HEK293 (cell line): ENCODE results near the gene PADI3.

Experiments used
- CTCF ChIA-PET: fragments of 350-600 bp; formaldehyde crosslinking; extraction: SDS; loops from one replicate; lab custom pipeline; 2021; ENCODE audit warnings: antibody characterized with exemption; lab: Yijun Ruan, JAX
- POLR2A ChIA-PET: fragments of 300-600 bp; formaldehyde crosslinking; extraction: SDS; loops from one replicate; lab custom pipeline; 2020; ENCODE audit warnings: antibody characterized with exemption, inconsistent platforms; lab: Yijun Ruan, JAX
- H3K27ac ChIP-seq: fragments of 200-500 bp; sonication (Bioruptor generic); 2 replicates; pipeline ENCODE4 v1.5.1; 2014; ENCODE audit warnings: low read depth, low read length, control low read depth, inconsistent platforms; ENCODE audit errors: extremely low read depth
- H3K36me3 ChIP-seq, 2 experiments: fragments of 200-500 bp in 1 of 2; sonication (Bioruptor generic) in 1 of 2; 1 replicate in 1 of 2; 2 replicates in 1 of 2; pipeline ENCODE4 v1.5.1; 2014 to 2017; ENCODE audit warnings: inconsistent platforms in 2 of 2, low read length in 2 of 2; ENCODE audit not compliant: control insufficient read depth in 2 of 2, insufficient read depth in 1 of 2
- H3K4me1 ChIP-seq: fragments of 200-500 bp; sonication (Bioruptor generic); 2 replicates; pipeline ENCODE4 v1.5.1; 2014; ENCODE audit warnings: mild to moderate bottlenecking, low read length, inconsistent platforms; ENCODE audit not compliant: control insufficient read depth, insufficient read depth
- H3K4me3 ChIP-seq: 2 replicates; pipeline ENCODE4 v1.5.1; 2011; ENCODE audit warnings: low read depth, mild to moderate bottlenecking, control low read depth, low read length, moderate library complexity
- H3K9me3 ChIP-seq: fragments of 200-500 bp; sonication (Bioruptor generic); 2 replicates; pipeline ENCODE4 v1.5.1; 2014; ENCODE audit warnings: low read depth, low read length, inconsistent platforms; ENCODE audit not compliant: control insufficient read depth, insufficient read depth
- PRDM1 ChIP-seq: fragments of 450-650 bp; formaldehyde crosslinking; IDR thresholded peaks from 2 replicates; pipeline ENCODE4; 2016; ENCODE audit warnings: missing biosample characterization, missing genetic modification characterization
- SCRT1 ChIP-seq: fragments of 450-650 bp; formaldehyde crosslinking; IDR thresholded peaks from 2 replicates; pipeline ENCODE4 v1.5.1; 2016; ENCODE audit warnings: missing biosample characterization, missing genetic modification characterization, borderline replicate concordance
- ZEB2 ChIP-seq: fragments of 450-650 bp; formaldehyde crosslinking; IDR thresholded peaks from 2 replicates; pipeline ENCODE4 v1.5.1; 2016; ENCODE audit warnings: missing biosample characterization, missing genetic modification characterization
- ZNF10 ChIP-seq: fragments of 450-650 bp; formaldehyde crosslinking; IDR thresholded peaks from 2 replicates; pipeline ENCODE4 v1.5.1; 2017; ENCODE audit warnings: missing biosample characterization, missing genetic modification characterization
- ZNF157 ChIP-seq: fragments of 450-650 bp; formaldehyde crosslinking; IDR thresholded peaks from 2 replicates; pipeline ENCODE4 v1.5.1; 2016; ENCODE audit warnings: missing biosample characterization, missing genetic modification characterization
- ZNF202 ChIP-seq: fragments of 450-650 bp; formaldehyde crosslinking; IDR thresholded peaks from 2 replicates; pipeline ENCODE4 v1.5.1; 2016; ENCODE audit warnings: missing biosample characterization, missing genetic modification characterization, borderline replicate concordance
- ZNF24 ChIP-seq: fragments of 450-650 bp; formaldehyde crosslinking; IDR thresholded peaks from 2 replicates; pipeline ENCODE4 v1.5.1; 2016; ENCODE audit warnings: missing biosample characterization, missing genetic modification characterization
- ZNF302 ChIP-seq: fragments of 450-650 bp; formaldehyde crosslinking; IDR thresholded peaks from 2 replicates; pipeline ENCODE4 v1.5.1; 2016; ENCODE audit warnings: missing biosample characterization, missing genetic modification characterization, low read depth
- ZNF366 ChIP-seq: fragments of 450-650 bp; formaldehyde crosslinking; conservative IDR thresholded peaks from 2 replicates; pipeline ENCODE4 v1.5.1; 2016; ENCODE audit warnings: missing biosample characterization, missing genetic modification characterization
- ZNF623 ChIP-seq: fragments of 450-650 bp; formaldehyde crosslinking; IDR thresholded peaks from 2 replicates; pipeline ENCODE4 v1.5.1; 2016; ENCODE audit warnings: missing biosample characterization, missing genetic modification characterization
- TF ChIP-seq, protein P1 (sequence below): fragments of 450-650 bp; formaldehyde crosslinking; IDR thresholded peaks from 2 replicates; pipeline ENCODE4 v1.5.1; 2016; ENCODE audit warnings: missing biosample characterization, missing genetic modification characterization, low read depth
- TF ChIP-seq, protein P2 (sequence below): fragments of 450-650 bp; formaldehyde crosslinking; IDR thresholded peaks from 2 replicates; pipeline ENCODE4 v1.5.1; 2016; ENCODE audit warnings: missing biosample characterization, missing genetic modification characterization
- TF ChIP-seq, protein P3 (sequence below): fragments of 450-650 bp; formaldehyde crosslinking; IDR thresholded peaks from 2 replicates; pipeline ENCODE4 v1.5.1; 2017; ENCODE audit warnings: missing biosample characterization, missing genetic modification characterization
- TF ChIP-seq, protein P4 (sequence below): fragments of 450-650 bp; formaldehyde crosslinking; IDR thresholded peaks from 2 replicates; pipeline ENCODE4 v1.5.1; 2016; ENCODE audit warnings: missing biosample characterization, missing genetic modification characterization

Gene PADI3

DNA sequence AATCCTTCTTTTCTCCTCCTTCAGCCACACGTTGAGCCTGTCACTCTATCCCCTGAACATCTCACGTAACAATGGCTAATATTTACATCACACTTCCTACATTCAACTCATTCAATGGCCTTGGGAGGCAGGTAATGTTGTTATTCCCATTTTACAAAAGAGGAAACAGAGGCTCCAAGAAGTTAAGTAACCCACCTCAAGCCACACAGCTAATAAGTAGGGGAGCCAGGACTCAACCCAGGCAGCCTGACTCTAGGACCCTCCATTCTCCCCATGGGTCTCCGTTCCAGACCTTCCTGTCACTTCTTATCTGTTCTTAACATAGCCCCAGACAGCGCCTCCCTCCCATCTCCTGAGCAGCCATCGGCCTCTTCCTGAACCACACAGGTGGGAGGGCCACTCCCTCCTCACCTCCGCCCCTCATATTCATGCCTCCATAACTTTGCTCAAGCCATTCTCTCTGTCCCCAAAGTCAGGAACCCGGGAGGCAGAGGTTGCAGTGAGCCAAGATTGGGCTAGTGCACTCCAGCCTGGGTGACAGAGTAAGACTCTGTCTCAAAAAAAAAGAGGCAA is 61.3 kb downstream of the PADI3 start:
- H3K27ac ChIP-seq, result no peak overlapping the region

DNA sequence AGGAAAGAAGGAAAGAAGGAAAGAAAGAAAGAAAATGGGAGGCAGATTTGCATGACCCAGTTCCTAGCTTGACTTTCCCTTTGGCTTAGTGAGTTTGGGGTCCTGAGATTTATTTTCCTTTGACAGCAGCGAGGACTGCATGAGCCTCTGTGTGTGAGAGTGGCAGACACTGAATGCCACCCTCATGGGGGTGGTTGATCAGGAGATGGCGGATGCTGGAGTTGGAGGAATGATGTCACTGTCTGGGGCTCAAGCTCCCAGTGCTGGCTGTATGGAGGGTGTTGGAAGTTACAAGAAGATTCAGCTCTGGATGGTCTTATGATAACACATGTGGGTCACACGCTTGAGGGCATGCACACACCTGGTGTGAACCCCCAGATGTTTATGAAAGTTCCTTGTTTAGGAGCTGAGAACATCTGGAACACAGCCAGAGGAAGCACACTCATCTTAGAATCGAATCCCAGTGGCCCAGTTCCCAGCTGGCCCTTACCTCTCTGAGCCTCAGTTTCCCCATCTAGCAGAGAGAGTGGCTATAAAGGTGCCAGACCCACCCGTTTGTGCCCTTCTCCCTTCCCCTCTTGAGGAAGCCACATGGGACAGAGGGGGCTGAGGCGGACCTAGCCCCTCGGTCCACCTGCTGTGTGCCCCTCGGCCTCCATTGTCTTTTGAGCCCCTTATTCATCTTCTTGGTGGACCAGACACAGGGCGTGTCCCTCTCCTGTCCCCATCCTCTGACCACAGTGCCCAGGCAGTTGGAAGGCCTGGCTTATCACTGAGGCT is 64.8 kb downstream of the PADI3 start:
- no peak overlapping the region for H3K4me3 ChIP-seq
- H3K9me3 ChIP-seq, result no peaks in the 10 kb centered on the region
- H3K4me1 ChIP-seq, result no peaks in the 10 kb centered on the region
- POLR2A ChIA-PET, result interaction anchor here (0.6 kb wide), 1 partner anchor 117 kb away, joined by 5 read pairs; no protein-coding TSS in a partner anchor
- TF ChIP-seq SCRT1 (tag by site-specific recombination) (no peak), ZNF10 (tag by site-specific recombination) (peak; percentile 72), PRDM1 (tag by site-specific recombination) (0 out of 2 replicates have a peak, but pooled peaks have one; percentile 14), ZEB2 (no peak), ZNF623 (tag by site-specific recombination) (no peak), ZNF24 (tag by site-specific recombination) (no peak), ZNF366 (0 out of 2 replicates have a peak, but pooled peaks have one; percentile 38)
- TF ChIP-seq, protein P1, sequence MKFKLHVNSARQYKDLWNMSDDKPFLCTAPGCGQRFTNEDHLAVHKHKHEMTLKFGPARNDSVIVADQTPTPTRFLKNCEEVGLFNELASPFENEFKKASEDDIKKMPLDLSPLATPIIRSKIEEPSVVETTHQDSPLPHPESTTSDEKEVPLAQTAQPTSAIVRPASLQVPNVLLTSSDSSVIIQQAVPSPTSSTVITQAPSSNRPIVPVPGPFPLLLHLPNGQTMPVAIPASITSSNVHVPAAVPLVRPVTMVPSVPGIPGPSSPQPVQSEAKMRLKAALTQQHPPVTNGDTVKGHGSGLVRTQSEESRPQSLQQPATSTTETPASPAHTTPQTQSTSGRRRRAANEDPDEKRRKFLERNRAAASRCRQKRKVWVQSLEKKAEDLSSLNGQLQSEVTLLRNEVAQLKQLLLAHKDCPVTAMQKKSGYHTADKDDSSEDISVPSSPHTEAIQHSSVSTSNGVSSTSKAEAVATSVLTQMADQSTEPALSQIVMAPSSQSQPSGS, result 0 out of 2 replicates have a peak, but pooled peaks have one; percentile 23
- TF ChIP-seq, protein P2, sequence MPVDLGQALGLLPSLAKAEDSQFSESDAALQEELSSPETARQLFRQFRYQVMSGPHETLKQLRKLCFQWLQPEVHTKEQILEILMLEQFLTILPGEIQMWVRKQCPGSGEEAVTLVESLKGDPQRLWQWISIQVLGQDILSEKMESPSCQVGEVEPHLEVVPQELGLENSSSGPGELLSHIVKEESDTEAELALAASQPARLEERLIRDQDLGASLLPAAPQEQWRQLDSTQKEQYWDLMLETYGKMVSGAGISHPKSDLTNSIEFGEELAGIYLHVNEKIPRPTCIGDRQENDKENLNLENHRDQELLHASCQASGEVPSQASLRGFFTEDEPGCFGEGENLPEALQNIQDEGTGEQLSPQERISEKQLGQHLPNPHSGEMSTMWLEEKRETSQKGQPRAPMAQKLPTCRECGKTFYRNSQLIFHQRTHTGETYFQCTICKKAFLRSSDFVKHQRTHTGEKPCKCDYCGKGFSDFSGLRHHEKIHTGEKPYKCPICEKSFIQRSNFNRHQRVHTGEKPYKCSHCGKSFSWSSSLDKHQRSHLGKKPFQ (tag by site-specific recombination), result 0 out of 2 replicates have a peak, but pooled peaks have one; percentile 64
- TF ChIP-seq, protein P3, sequence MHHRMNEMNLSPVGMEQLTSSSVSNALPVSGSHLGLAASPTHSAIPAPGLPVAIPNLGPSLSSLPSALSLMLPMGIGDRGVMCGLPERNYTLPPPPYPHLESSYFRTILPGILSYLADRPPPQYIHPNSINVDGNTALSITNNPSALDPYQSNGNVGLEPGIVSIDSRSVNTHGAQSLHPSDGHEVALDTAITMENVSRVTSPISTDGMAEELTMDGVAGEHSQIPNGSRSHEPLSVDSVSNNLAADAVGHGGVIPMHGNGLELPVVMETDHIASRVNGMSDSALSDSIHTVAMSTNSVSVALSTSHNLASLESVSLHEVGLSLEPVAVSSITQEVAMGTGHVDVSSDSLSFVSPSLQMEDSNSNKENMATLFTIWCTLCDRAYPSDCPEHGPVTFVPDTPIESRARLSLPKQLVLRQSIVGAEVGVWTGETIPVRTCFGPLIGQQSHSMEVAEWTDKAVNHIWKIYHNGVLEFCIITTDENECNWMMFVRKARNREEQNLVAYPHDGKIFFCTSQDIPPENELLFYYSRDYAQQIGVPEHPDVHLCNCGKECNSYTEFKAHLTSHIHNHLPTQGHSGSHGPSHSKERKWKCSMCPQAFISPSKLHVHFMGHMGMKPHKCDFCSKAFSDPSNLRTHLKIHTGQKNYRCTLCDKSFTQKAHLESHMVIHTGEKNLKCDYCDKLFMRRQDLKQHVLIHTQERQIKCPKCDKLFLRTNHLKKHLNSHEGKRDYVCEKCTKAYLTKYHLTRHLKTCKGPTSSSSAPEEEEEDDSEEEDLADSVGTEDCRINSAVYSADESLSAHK, result no peak
- TF ChIP-seq, protein P4, sequence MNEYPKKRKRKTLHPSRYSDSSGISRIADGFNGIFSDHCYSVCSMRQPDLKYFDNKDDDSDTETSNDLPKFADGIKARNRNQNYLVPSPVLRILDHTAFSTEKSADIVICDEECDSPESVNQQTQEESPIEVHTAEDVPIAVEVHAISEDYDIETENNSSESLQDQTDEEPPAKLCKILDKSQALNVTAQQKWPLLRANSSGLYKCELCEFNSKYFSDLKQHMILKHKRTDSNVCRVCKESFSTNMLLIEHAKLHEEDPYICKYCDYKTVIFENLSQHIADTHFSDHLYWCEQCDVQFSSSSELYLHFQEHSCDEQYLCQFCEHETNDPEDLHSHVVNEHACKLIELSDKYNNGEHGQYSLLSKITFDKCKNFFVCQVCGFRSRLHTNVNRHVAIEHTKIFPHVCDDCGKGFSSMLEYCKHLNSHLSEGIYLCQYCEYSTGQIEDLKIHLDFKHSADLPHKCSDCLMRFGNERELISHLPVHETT (tag by site-specific recombination), result no peak
- no peaks in the 10 kb centered on the region for H3K36me3 ChIP-seq
- CTCF ChIA-PET, result interaction anchor here (1.0 to 1.6 kb wide), 3 partner anchors 23 to 76 kb away, joined by 3 to 8 read pairs (median 6); no protein-coding TSS in a partner anchor
- H3K27ac ChIP-seq, result no peak overlapping the region

More for the DNA sequence above, 61.3 kb downstream of the PADI3 start:
- POLR2A ChIA-PET, result no interaction called here
- H3K4me3 ChIP-seq, result no peak overlapping the region
- CTCF ChIA-PET, result no interaction called here
- no peaks in the 10 kb centered on the region for H3K9me3 ChIP-seq
- no peaks in the 10 kb centered on the region for H3K36me3 ChIP-seq
- no peak for TF ChIP-seq ZNF157 (tag by site-specific recombination)
- no peak for TF ChIP-seq ZNF202 (tag by site-specific recombination)
- TF ChIP-seq ZNF302, result no peak
- H3K4me1 ChIP-seq, result no peaks in the 10 kb centered on the region
